ENCODE data around the gene STARD7. TPM values are rescaled to one million over a fixed set of nuclear protein-coding genes. Genes with fewer than 3 reads are reported as not detected.
"Not testable (repeated sequence)": the region's sequence is repeated elsewhere in the genome, so short reads cannot be mapped to it uniquely, and the experiment has no call there.

Gene STARD7
- total RNA-seq, result 159 and 229 TPM in 2 replicates

- peak; percentile 88 for DNase-seq (ENCODE audit: low read depth, low spot score)
These were observed at the start of gene STARD7 for GRCh38 chr2:96208143-96209010. Gene STARD7, minus strand, starts transcription at chr2:96208827. Its CDS starts 393 bp downstream, at chr2:96208434.

DNA sequence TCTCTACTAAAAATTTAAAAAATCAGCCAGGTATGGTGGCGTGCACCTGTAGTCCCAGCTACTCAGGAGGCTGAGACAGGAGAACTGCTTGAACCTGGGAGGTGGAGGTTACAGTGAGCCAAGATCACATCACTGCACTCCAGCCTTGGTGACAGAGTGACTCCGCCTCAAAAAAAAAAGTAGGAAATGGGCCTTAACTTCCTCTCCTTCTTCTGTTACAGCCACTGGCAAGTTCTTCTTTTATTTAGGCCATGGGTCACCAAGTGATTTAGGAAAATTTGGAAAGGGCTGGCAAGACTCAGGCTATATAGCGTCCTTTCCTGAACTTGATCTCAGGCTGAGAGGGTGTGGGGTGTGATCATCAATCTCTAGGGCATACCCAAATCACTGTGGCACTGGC lies 49.1 kb upstream of the STARD7 start:
- not testable (repeated sequence) for DNase-seq (ENCODE audit: low read depth, low spot score)

DNA sequence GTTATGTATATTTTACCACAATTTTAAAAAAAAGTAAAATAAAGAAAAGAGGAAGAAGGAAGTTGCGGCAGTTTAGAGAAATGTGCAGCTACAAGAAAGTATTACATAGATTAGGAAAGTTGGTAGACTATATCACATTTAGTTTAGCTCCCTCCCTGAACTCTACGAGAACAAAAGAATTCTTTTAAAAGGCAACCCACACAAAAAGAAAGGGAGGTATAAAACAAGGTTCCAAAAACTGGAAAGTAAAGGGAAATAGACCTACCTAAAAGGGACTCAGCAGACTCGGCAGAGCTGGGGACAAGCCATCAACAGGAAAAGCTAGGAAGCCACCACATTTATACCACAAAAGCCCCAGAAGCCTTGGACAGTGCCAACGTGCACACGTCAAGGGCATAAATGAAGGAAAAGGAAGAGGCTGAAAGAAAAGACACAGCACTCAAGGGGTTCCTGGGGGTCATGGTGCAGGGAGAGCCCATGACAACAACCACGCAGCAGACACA lies 48.0 kb upstream of the STARD7 start:
- DNase-seq (ENCODE audit: low read depth, low spot score), result no peak

GRCh38 chr2:96254571-96254970 lies 45.9 kb upstream of the STARD7 start:
- DNase-seq (ENCODE audit: low read depth, low spot score), result peak; percentile 48

- no peak for DNase-seq (ENCODE audit: low read depth, low spot score)
These were observed 44.4 kb upstream of the STARD7 start for GRCh38 chr2:96253006-96253405.

DNA sequence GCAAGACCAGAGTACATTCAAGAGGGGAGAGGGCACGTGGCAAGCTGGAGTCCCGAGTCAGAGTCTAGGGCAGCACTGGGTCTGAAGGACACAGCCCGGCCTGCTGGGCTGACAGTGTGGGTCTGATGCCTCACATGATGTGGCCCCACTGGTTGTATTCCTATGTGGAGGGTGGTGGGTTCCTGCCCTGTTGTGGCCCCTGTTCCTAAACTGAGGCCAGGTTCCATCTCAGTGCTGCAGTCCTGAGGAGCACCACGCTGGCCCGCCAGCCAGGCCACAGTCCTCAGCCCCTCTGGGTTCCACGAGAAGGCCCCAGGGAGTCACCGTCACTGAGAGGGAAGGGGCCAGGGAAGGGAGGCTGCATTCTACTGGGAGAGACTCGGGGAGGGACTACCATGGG lies 43.9 kb upstream of the STARD7 start:
- DNase-seq (ENCODE audit: low read depth, low spot score), result no peak

- DNase-seq (ENCODE audit: low read depth, low spot score), result peak; percentile 90
These were observed 43.2 kb upstream of the STARD7 start for GRCh38 chr2:96251721-96252292.

DNA sequence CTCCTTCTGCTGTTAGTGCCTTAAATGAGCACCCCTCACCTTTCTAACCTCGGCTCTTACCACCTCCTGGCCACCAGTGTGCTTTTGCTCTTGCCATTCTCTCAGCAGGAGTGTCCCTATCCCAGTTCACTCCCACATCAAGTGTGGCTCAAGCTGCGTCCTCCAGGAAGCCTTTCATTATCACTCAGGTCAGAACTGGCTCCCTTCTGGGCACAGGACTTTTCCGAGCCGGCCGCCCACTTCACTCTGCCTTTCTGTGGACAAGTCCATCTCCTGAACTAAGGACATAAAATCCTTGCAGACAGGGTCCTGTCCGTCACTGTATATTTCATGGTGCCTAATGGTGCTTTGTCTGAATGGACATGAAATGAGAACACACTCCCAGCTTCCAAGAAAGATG lies 41.6 kb upstream of the STARD7 start:
- DNase-seq (ENCODE audit: low read depth, low spot score), result no peak

- DNase-seq (ENCODE audit: low read depth, low spot score), result no peak
These were observed 41.0 kb upstream of the STARD7 start for GRCh38 chr2:96249654-96250053.

GRCh38 chr2:96248624-96249023 lies 40.0 kb upstream of the STARD7 start:
- DNase-seq (ENCODE audit: low read depth, low spot score), result no peak

DNA sequence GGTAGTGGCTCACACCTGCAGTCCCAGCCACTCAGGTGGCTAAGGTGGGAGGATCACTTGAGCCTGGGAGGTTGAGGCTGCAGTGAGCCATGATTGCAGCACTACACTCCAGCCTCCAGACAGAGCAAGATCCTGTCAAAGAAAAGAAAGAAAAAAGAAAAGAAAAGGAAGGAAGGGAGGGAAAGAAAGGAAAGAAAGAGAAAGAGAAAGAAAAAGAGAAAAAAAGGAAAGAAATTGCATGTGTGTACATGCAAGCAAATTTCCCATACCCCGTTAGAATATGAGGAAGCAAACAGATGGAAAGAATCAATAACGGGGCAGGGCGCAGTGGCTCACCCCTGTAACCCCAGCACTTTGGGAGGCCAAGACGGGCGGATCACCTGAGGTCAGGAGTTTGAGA lies 39.3 kb upstream of the STARD7 start:
- no peak for DNase-seq (ENCODE audit: low read depth, low spot score)

DNA sequence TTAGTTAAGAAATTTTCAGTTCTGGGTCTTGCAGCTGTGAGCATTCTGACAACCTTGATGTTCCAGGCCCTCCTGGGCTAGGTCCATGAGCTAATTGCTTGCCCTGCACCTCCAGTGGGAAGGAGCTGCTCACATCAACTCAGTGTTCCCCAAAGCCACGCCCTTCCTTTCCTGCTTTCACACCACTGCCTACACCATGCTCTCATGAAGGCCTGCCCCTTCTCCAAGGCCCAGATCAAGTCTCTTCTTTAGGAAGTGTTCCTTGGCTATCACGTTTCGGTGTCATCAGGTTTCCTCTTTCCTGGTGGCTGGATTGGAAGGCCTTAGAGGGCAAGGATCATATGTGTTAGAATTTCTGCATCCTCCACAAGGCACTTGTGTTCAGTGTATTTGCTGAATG lies 38.4 kb upstream of the STARD7 start:
- no peak for DNase-seq (ENCODE audit: low read depth, low spot score)

DNA sequence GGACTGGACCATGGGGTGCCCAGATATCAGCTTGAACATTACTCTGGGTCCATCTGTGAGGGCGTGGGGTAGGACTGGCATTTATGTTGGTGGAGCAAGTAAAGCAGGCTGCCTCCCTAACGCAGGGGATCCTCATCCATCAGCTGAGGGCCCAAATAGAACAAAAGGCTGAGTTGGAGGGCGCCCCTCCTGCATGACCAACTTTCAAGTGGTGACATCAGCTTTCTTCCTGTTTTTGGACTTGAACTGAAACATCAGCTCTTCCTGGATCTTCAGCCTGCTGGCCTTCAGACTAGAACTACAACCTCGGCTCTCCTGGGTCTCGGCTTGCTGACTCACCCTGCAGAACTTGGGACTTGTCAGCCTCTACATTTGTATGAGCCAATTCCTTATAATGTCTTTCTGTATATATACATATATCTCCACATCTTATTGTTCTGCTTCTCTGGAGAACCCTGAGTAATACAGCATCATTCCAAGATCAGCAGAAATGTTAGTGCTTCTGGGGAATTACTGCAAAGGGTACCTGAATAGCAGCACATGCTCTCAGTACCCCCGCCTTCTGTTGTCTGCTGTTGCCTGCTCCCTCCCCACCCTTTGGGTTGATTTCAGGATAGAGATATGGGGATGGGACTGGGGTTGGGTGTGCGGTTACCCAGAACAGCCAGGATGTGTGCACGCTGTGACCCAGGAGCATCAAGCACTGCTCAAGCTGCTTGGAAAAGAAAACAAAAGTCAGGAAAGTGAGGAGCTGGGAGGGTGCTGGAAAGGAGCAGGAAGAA lies 37.2 kb upstream of the STARD7 start:
- peak; percentile 76 for DNase-seq (ENCODE audit: low read depth, low spot score)

GRCh38 chr2:96243843-96244242 lies 35.2 kb upstream of the STARD7 start:
- DNase-seq (ENCODE audit: low read depth, low spot score), result no peak

GRCh38 chr2:96241900-96242611 lies 33.4 kb upstream of the STARD7 start:
- DNase-seq (ENCODE audit: low read depth, low spot score), result peak; percentile 63

- DNase-seq (ENCODE audit: low read depth, low spot score), result no peak
These were observed 32.6 kb upstream of the STARD7 start for GRCh38 chr2:96241227-96241626.

DNA sequence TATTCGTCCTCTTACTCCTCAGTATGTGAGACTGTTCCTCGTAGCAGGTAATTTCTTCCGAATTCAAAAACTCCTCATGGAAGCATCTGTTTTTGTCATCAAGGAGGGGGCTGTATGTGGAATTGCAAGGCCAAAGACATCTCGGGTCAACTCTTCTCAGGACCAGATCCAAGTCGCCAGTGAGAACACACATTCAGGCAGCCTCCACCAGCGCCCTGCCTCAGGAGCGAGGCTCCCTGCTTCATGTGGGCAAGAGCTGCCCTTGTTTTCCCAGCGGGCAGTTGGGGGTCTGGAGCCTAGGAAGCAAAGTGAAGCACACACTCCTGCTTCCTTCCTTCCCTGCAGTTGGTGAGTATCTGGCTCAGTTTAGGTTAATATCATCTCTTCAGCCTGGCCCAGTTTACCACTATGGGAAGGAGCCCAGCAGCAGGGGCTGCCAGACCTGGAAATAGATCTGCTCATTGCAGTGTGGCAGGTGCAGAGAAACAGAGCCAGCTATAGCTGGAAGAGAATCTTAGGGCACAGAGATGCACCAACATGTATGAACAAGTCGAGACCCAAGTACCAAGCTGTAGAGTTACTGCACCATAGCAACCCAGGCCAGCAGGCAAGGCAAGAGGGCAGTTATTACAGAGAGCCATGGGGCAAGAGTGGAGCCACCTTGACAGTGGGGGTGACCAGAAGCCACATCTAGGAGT lies 31.9 kb upstream of the STARD7 start:
- no peak for DNase-seq (ENCODE audit: low read depth, low spot score)

DNA sequence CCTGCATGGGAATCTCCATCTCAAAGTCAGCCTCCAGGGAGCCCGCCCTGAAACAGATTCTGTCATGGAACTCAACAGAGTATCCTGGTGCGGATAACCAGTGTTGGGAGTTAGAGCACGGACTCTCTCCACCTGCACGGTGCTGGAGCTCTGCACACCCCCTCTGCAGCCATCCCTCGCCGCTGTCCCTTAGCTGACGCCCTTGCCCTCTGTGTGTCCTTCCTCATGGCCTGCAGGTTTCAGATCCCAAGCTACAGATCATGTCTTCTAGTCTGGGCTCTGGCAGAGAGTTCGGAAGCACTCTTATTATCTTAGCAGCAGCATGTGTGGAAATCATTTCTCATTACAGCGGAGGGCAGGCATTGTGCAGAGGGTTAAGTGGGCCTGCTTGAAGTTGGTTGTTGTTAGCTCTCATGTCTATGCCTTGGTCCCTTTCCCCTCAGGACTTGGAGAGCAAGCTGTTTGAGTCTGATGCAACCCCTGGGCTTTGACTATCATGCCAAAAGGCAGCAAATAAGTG lies 31.2 kb upstream of the STARD7 start:
- DNase-seq (ENCODE audit: low read depth, low spot score), result no peak

DNA sequence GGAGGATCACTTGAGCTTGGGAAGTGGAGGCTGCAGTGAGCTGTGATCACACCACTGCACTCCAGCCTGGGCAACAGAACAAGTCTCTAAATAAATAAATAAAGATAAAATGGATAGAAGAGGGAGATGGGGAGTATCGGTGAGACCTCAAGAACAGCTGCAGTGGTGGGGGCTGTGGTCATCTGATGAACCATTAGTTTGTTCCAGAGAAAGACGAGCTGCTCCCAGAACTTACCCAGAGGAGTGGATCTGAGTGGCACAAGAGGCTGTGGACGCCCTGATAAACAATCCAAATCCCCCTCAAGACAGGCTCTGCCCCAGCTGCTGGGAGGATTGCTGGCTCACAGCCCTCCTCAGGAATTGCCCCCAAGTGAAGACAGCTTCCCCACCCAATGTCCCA lies 30.5 kb upstream of the STARD7 start:
- no peak for DNase-seq (ENCODE audit: low read depth, low spot score)

DNA sequence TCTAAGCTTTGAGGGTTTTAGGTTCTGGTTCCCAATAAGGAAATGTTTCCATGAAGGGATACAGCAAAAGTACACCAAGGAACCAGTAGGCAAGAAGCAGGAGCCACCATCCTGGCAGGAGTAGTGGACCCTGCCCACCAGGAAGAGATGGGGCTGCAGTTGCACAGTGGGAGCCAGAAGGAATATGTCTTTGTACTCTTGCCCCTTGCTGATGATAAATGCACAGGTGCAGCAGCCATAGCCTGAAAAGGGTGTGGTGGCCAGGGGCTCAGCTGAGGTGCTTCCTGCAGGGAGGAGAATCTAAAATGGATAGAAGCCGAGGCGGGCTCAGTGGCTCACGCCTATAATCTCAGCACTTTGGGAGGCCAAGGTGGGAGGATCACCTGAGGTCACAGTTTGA lies 29.6 kb upstream of the STARD7 start:
- no peak for DNase-seq (ENCODE audit: low read depth, low spot score)

GRCh38 chr2:96236882-96237281 lies 28.3 kb upstream of the STARD7 start:
- no peak for DNase-seq (ENCODE audit: low read depth, low spot score)
